GM12878 (cell line): ENCODE measurements around the gene OMG. TPM values are rescaled to one million over a fixed set of nuclear protein-coding genes. Genes with fewer than 3 reads are reported as not detected.

Experiments
- ATAC-seq: fragments of 200-7000 bp; cut with Tn5 transposase; 3 replicates; pipeline ENCODE4 v1.9.1; 2020; ENCODE audit warnings: mild to moderate bottlenecking, moderate library complexity
- BruUV-seq: library from RNA; stranded (reverse); fragments of 400-500 nt; replicated peaks from 2 replicates; lab custom pipeline; 2021; lab: Mats Ljungman, UMichigan
- CTCF ChIA-PET: fragments of 300-600 bp; sonication (Branson Sonifier 250); formaldehyde crosslinking; extraction: SDS; loops from one replicate; lab custom pipeline; 2021; ENCODE audit warnings: inconsistent platforms; lab: Yijun Ruan, JAX
- POLR2A ChIA-PET: fragments of 350-600 bp; formaldehyde crosslinking; extraction: SDS; loops from one replicate; lab custom pipeline; 2021; ENCODE audit warnings: inconsistent platforms; lab: Charles Lee
- RAD21 ChIA-PET: fragments of 300-600 bp; sonication (Branson Sonifier 250); formaldehyde crosslinking; loops from one replicate; lab custom pipeline; 2023; ENCODE audit warnings: antibody characterized with exemption; ENCODE audit not compliant: unreplicated experiment; lab: Charles Lee
- SMC1A ChIA-PET: fragments of 300-600 bp; sonication (Branson Sonifier 250); formaldehyde crosslinking; loops from one replicate; lab custom pipeline; 2023; ENCODE audit not compliant: unreplicated experiment, uncharacterized antibody; lab: Charles Lee
- DNase-seq: peaks from one replicate; pipeline ENCODE4 v3.0.0-alpha.2; 2011; ENCODE audit warnings: low read depth, low spot score
- FAIRE-seq: peaks from 3 replicates; lab custom pipeline; 2011; peaks lifted over from hg19 to GRCh38; lab: Jason Lieb, UNC
- H2AFZ ChIP-seq: 2 replicates; pipeline ENCODE4 v1.6.0; 2011; ENCODE audit warnings: low read depth, low read length, control low read depth; ENCODE audit not compliant: control insufficient read depth
- H3K27ac ChIP-seq: 2 replicates; pipeline ENCODE4 v1.5.1; 2011; ENCODE audit warnings: control low read depth; ENCODE audit not compliant: control insufficient read depth, insufficient read depth
- H3K27me3 ChIP-seq, 2 experiments: replicated peaks in 1 of 2; 2 replicates each; pipeline versions ENCODE4 v1.6.0 to v1.6.1; 2011; ENCODE audit warnings: low read length in 1 of 2; ENCODE audit not compliant: control insufficient read depth in 2 of 2, insufficient read depth in 2 of 2
- H3K36me3 ChIP-seq, 2 experiments: 2 replicates each; pipeline ENCODE4 v1.5.1; 2011; ENCODE audit warnings: low read length in 1 of 2; ENCODE audit not compliant: control insufficient read depth in 2 of 2, insufficient read depth in 2 of 2
- H3K4me1 ChIP-seq: 2 replicates; pipeline ENCODE4 v1.6.1; 2011; ENCODE audit warnings: mild to moderate bottlenecking, low read length, moderate library complexity, mixed read lengths; ENCODE audit not compliant: control insufficient read depth, insufficient read depth
- H3K4me2 ChIP-seq: 2 replicates; pipeline ENCODE4 v1.6.0; 2011; ENCODE audit warnings: control low read depth; ENCODE audit not compliant: control insufficient read depth, insufficient read depth
- H3K4me3 ChIP-seq: fragments of 200-600 bp; sonication (generic); 2 replicates; pipeline ENCODE4 v1.5.1; 2016
- H3K79me2 ChIP-seq: 2 replicates; pipeline ENCODE4 v1.6.0; 2011; ENCODE audit warnings: low read length; ENCODE audit not compliant: control insufficient read depth, insufficient read depth
- H3K9ac ChIP-seq: 2 replicates; pipeline ENCODE4 v1.8.0; 2011; ENCODE audit warnings: low read length, control low read depth, mixed read lengths; ENCODE audit not compliant: control insufficient read depth, insufficient read depth
- H3K9me3 ChIP-seq: replicated peaks from 3 replicates; pipeline ENCODE4 v1.5.1; 2011; ENCODE audit warnings: mild to moderate bottlenecking, low read length; ENCODE audit not compliant: control insufficient read depth, insufficient read depth
- H4K20me1 ChIP-seq: 2 replicates; pipeline ENCODE4 v1.6.0; 2011; ENCODE audit not compliant: control insufficient read depth, insufficient read depth
- DPF2 ChIP-seq: fragments of 450-650 bp; IDR thresholded peaks from 2 replicates; pipeline ENCODE4 v1.6.1; 2017; ENCODE audit warnings: mild to moderate bottlenecking
- SKIL ChIP-seq: fragments of 450-650 bp; IDR thresholded peaks from 2 replicates; pipeline ENCODE4 v1.6.1; 2017; ENCODE audit warnings: mild to moderate bottlenecking, low read depth, inconsistent platforms; ENCODE audit not compliant: poor library complexity, severe bottlenecking
- SREBF1 ChIP-seq: IDR thresholded peaks from 2 replicates; pipeline ENCODE4 v1.6.1; 2012; ENCODE audit warnings: mild to moderate bottlenecking, low read length
- SUPT20H ChIP-seq: IDR thresholded peaks from 2 replicates; pipeline ENCODE4 v1.6.1; 2011; ENCODE audit warnings: low read depth, mild to moderate bottlenecking, low read length, moderate library complexity, borderline replicate concordance; ENCODE audit not compliant: control insufficient read depth
- TCF12 ChIP-seq: IDR thresholded peaks from 2 replicates; pipeline ENCODE4 v1.6.1; 2011; ENCODE audit warnings: low read depth, mild to moderate bottlenecking, low read length
- TCF3 ChIP-seq: IDR thresholded peaks from 2 replicates; pipeline ENCODE4 v1.6.1; 2012; ENCODE audit warnings: low read depth, mild to moderate bottlenecking, low read length, borderline replicate concordance; ENCODE audit not compliant: insufficient read depth
- WGBS: methylation state at CpG from one replicate; pipeline ENCODE4 v1.1.6; 2016; ENCODE audit warnings: low lambda C conversion rate; ENCODE audit not compliant: insufficient replicate concordance, insufficient coverage; ENCODE audit errors: missing lambda C conversion rate; 5-methylcytosine and 5-hydroxymethylcytosine counted together
- in situ Hi-C: fragments of 300-500 bp; cut with MboI; formaldehyde crosslinking; loops from 9 replicates; pipeline ENCODE4 v1.14.3; 2018; ENCODE audit warnings: mixed read lengths
- intact Hi-C: fragments of 100-400 bp; cut with micrococcal nuclease; formaldehyde crosslinking; loops from one replicate; pipeline ENCODE4 v1.14.2; 2022; ENCODE audit not compliant: unreplicated experiment
- polyA plus RNA-seq, 11 experiments: library from polyadenylated mRNA; depleted of rRNA in 4 of 11; unstranded in 6 of 11; stranded (reverse) in 5 of 11; fragments of >200 nt; fragmentation: Nextera tagmentation in 4 of 11; fragmentation: Illumina TruSeq in 1 of 11; extraction: Ambion mirVana in 4 of 11; extraction: Trizol in 1 of 11; gene quantifications; 1 replicate in 1 of 11; 2 replicates in 10 of 11; pipeline versions ENCODE4 v1.2.1 to v1.2.3, GENCODE V29; 2011 to 2016; ENCODE audit warnings: inconsistent platforms in 2 of 11, missing spikeins in 2 of 11, low read depth in 1 of 11
- total RNA-seq, 4 experiments: library from RNA; depleted of rRNA in 3 of 4; stranded (reverse); fragments of >200 nt in 3 of 4; fragmentation: Illumina TruSeq in 1 of 4; extraction: Trizol in 1 of 4; gene quantifications; 2 replicates each; pipeline versions ENCODE4 v1.2.1 to v1.2.3, GENCODE V29; 2013 to 2021
- TF ChIP-seq, protein P1 (sequence below): fragments of 450-650 bp; IDR thresholded peaks from 2 replicates; pipeline ENCODE4 v1.6.1; 2016; ENCODE audit warnings: mild to moderate bottlenecking, moderate library complexity, borderline replicate concordance

Gene OMG
- total and polyA plus RNA-seq, 10 of the 15 experiments (the other 5 are each of a cell fraction or from before 2014, with no cell fraction given): 0.09 to 0.96 (median 0.26) TPM

DNA sequence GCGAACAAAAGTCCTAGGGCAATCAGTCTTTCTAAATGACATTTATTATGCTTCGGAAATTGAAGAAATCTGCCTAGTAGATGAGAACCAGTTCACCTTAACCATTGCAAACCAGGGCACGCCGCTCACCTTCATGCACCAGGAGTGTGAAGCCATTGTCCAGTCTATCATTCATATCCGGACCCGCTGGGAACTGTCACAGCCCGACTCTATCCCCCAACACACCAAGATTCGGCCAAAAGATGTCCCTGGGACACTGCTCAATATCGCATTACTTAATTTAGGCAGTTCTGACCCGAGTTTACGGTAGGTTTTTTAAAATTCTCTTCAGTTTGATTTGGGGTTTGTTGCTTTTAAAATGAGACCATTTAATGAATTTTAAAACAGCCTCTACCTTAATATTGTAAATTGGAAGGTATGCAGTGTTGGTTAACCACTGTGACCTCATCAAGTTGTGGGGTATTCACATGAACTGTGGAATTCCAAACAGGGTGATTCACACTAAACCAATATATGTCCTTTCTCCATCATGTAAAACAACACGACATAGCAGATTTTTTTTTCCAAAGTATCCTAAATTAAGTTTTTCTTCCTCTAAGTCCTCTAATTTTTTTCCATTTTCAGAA lies 30.6 kb upstream of the OMG start:
- H3K27ac ChIP-seq: no peak overlapping the region
- no peak for FAIRE-seq
- BruUV-seq: no TSS peak

More for the DNA sequence above, 30.6 kb upstream of the OMG start:
- DNase-seq: no peak
- no peak overlapping the region for H2AFZ ChIP-seq
- intact Hi-C loops: no loop called here
- in situ Hi-C loops: no loop called here
- no peaks in the 10 kb centered on the region for H3K9me3 ChIP-seq
- H3K4me2 ChIP-seq: no peak overlapping the region
- peaks cover 2 to 7% of the 10 kb centered on the region in 2 experiments; a peak in 2 of 4 replicates for H3K36me3 ChIP-seq
- TF ChIP-seq DPF2 (no peak), SUPT20H (no peak), SREBF1 (no peak), SKIL (no peak), TCF3 (no peak), TCF12 (no peak)
- TF ChIP-seq, protein P1, sequence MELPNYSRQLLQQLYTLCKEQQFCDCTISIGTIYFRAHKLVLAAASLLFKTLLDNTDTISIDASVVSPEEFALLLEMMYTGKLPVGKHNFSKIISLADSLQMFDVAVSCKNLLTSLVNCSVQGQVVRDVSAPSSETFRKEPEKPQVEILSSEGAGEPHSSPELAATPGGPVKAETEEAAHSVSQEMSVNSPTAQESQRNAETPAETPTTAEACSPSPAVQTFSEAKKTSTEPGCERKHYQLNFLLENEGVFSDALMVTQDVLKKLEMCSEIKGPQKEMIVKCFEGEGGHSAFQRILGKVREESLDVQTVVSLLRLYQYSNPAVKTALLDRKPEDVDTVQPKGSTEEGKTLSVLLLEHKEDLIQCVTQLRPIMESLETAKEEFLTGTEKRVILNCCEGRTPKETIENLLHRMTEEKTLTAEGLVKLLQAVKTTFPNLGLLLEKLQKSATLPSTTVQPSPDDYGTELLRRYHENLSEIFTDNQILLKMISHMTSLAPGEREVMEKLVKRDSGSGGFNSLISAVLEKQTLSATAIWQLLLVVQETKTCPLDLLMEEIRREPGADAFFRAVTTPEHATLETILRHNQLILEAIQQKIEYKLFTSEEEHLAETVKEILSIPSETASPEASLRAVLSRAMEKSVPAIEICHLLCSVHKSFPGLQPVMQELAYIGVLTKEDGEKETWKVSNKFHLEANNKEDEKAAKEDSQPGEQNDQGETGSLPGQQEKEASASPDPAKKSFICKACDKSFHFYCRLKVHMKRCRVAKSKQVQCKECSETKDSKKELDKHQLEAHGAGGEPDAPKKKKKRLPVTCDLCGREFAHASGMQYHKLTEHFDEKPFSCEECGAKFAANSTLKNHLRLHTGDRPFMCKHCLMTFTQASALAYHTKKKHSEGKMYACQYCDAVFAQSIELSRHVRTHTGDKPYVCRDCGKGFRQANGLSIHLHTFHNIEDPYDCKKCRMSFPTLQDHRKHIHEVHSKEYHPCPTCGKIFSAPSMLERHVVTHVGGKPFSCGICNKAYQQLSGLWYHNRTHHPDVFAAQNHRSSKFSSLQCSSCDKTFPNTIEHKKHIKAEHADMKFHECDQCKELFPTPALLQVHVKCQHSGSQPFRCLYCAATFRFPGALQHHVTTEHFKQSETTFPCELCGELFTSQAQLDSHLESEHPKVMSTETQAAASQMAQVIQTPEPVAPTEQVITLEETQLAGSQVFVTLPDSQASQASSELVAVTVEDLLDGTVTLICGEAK: no peak
- ATAC-seq: no peak
- POLR2A ChIA-PET: no interaction called here
- no peaks in the 10 kb centered on the region for H3K4me1 ChIP-seq
- SMC1A ChIA-PET: interaction anchor here (1.2 kb wide), 2 partner anchors 40 to 45 kb away, joined by 4 read pairs; no protein-coding TSS in a partner anchor
- no peak overlapping the region for H3K4me3 ChIP-seq
- 97% methylated on average over 12 of the region's 12 CpGs for WGBS
- no peaks in the 10 kb centered on the region for H3K27me3 ChIP-seq
- H3K79me2 ChIP-seq: 0 out of 2 replicates have a peak, but pooled peaks cover 2% of the 10 kb centered on the region
- CTCF ChIA-PET: no interaction called here
- RAD21 ChIA-PET: no interaction called here
- H4K20me1 ChIP-seq: no peaks in the 10 kb centered on the region
- H3K9ac ChIP-seq: no peak overlapping the region
